ENCODE measurements around the gene TMCC2.

TMCC2 gene

GRCh38 chr1:205260948-205261732 lies 33.4 kb downstream of the TMCC2 start:
- peak; percentile 75 for DNase-seq (ENCODE audit: low read depth)

GRCh38 chr1:205261946-205262691 lies 34.4 kb downstream of the TMCC2 start:
- DNase-seq (ENCODE audit: low read depth): peak; percentile 35

GRCh38 chr1:205262731-205263171 lies 35.0 kb downstream of the TMCC2 start:
- peak; percentile 75 for DNase-seq (ENCODE audit: low read depth)

GRCh38 chr1:205263580-205264190 lies 35.9 kb downstream of the TMCC2 start:
- DNase-seq (ENCODE audit: low read depth): peak; percentile 79

GRCh38 chr1:205266611-205267305 lies 39.0 kb downstream of the TMCC2 start:
- no peak for DNase-seq (ENCODE audit: low read depth)

- DNase-seq (ENCODE audit: low read depth): no peak
Observed at GRCh38 chr1:205267306-205267902, 39.7 kb downstream of the TMCC2 start.

- no peak for DNase-seq (ENCODE audit: low read depth)
Observed at GRCh38 chr1:205268846-205269680, 41.3 kb downstream of the TMCC2 start.

GRCh38 chr1:205269711-205270110 lies 42.0 kb downstream of the TMCC2 start:
- no peak for DNase-seq (ENCODE audit: low read depth)

GRCh38 chr1:205270271-205270670 lies 42.5 kb downstream of the TMCC2 start:
- DNase-seq (ENCODE audit: low read depth): no peak

- DNase-seq (ENCODE audit: low read depth): peak; percentile 66
Observed at GRCh38 chr1:205270764-205271163, 43.0 kb downstream of the TMCC2 start.

GRCh38 chr1:205271277-205271676 lies 43.5 kb downstream of the TMCC2 start:
- no peak for DNase-seq (ENCODE audit: low read depth)

- no peak for DNase-seq (ENCODE audit: low read depth)
Observed at GRCh38 chr1:205271745-205272144, 44.0 kb downstream of the TMCC2 start.

- no peak for DNase-seq (ENCODE audit: low read depth)
Observed at GRCh38 chr1:205272536-205272935, 44.8 kb downstream of the TMCC2 start.

- DNase-seq (ENCODE audit: low read depth): peak; percentile 63
Observed at GRCh38 chr1:205273551-205273982, 45.8 kb downstream of the TMCC2 start.

- no peak for DNase-seq (ENCODE audit: low read depth)
Observed at GRCh38 chr1:205274041-205274691, 46.4 kb downstream of the TMCC2 start.

- DNase-seq (ENCODE audit: low read depth): no peak
Observed at GRCh38 chr1:205275133-205275532, 47.4 kb downstream of the TMCC2 start.

- no peak for DNase-seq (ENCODE audit: low read depth)
Observed at GRCh38 chr1:205275916-205276688, 48.4 kb downstream of the TMCC2 start.

- no peak for DNase-seq (ENCODE audit: low read depth)
Observed at GRCh38 chr1:205276689-205277065, 48.9 kb downstream of the TMCC2 start.

GRCh38 chr1:205279986-205280385 lies 52.2 kb downstream of the TMCC2 start:
- DNase-seq (ENCODE audit: low read depth): no peak

All from amniotic epithelial cell (primary cell).